H9 (cell line): ENCODE measurements around the gene PFKFB2. TPM values are rescaled to one million over a fixed set of nuclear protein-coding genes. Genes with fewer than 3 reads are reported as not detected.

Experiments used
- DNase-seq: peaks from one replicate; pipeline ENCODE4 v3.0.0-alpha.2; 2017
- H2AFZ ChIP-seq: one replicate; pipeline ENCODE4 v1.6.1; 2013; ENCODE audit warnings: mild to moderate bottlenecking, low read length, control low read depth, moderate library complexity
- H2AK5ac ChIP-seq: 2 replicates; pipeline ENCODE4 v1.6.1; 2013; ENCODE audit warnings: low read length, control low read depth, mixed read lengths; ENCODE audit not compliant: insufficient read length
- H2BK120ac ChIP-seq: one replicate; pipeline ENCODE4 v1.6.1; 2013; ENCODE audit warnings: low read depth, mild to moderate bottlenecking, low read length, control low read depth, inconsistent platforms; ENCODE audit not compliant: poor library complexity, severe bottlenecking
- H2BK12ac ChIP-seq: 2 replicates; pipeline ENCODE4 v1.6.1; 2013; ENCODE audit warnings: low read length, control low read depth, mixed read lengths, low read depth; ENCODE audit not compliant: insufficient read length
- H2BK15ac ChIP-seq: 2 replicates; pipeline ENCODE4 v1.6.1; 2013; ENCODE audit warnings: low read depth, low read length, control low read depth
- H2BK20ac ChIP-seq: one replicate; pipeline ENCODE4 v1.6.1; 2013; ENCODE audit warnings: low read depth, mild to moderate bottlenecking, low read length, control low read depth, inconsistent platforms; ENCODE audit not compliant: poor library complexity, severe bottlenecking
- H2BK5ac ChIP-seq: 2 replicates; pipeline ENCODE4 v1.6.1; 2013; ENCODE audit warnings: low read length, control low read depth, mixed read lengths; ENCODE audit not compliant: insufficient read length
- H3K14ac ChIP-seq: 2 replicates; pipeline ENCODE4 v1.6.1; 2013; ENCODE audit warnings: low read length, control low read depth; ENCODE audit not compliant: insufficient read depth
- H3K18ac ChIP-seq: 2 replicates; pipeline ENCODE4 v1.6.1; 2013; ENCODE audit warnings: low read depth, mild to moderate bottlenecking, mixed read lengths, low read length, control low read depth; ENCODE audit not compliant: insufficient read length
- H3K23ac ChIP-seq: 2 replicates; pipeline ENCODE4 v1.6.1; 2013; ENCODE audit warnings: low read length, control low read depth, mixed read lengths, low read depth; ENCODE audit not compliant: insufficient read length
- H3K23me2 ChIP-seq: 2 replicates; pipeline ENCODE4 v1.6.1; 2013; ENCODE audit warnings: low read depth, mild to moderate bottlenecking, mixed read lengths, low read length, control low read depth; ENCODE audit not compliant: insufficient read length, poor library complexity, severe bottlenecking
- H3K27ac ChIP-seq: 2 replicates; pipeline ENCODE4 v1.5.1; 2013; ENCODE audit warnings: low read length, control low read depth, mixed read lengths, low read depth; ENCODE audit not compliant: insufficient read length
- H3K27me3 ChIP-seq: 2 replicates; pipeline ENCODE4 v1.6.1; 2013; ENCODE audit warnings: low read length, control low read depth, inconsistent platforms; ENCODE audit not compliant: insufficient read depth
- H3K4ac ChIP-seq: 2 replicates; pipeline ENCODE4 v1.6.1; 2013; ENCODE audit warnings: low read depth, mild to moderate bottlenecking, control low read depth, inconsistent platforms, low read length, moderate library complexity
- H3K4me1 ChIP-seq: 2 replicates; pipeline ENCODE4 v1.6.1; 2013; ENCODE audit warnings: low read length, control low read depth, inconsistent platforms; ENCODE audit not compliant: insufficient read depth
- H3K4me2 ChIP-seq: 2 replicates; pipeline ENCODE4 v1.6.1; 2013; ENCODE audit warnings: low read length, control low read depth, mixed read lengths; ENCODE audit not compliant: insufficient read length, insufficient read depth
- H3K56ac ChIP-seq: 2 replicates; pipeline ENCODE4 v1.6.1; 2013; ENCODE audit warnings: low read depth, mild to moderate bottlenecking, mixed read lengths, low read length, control low read depth; ENCODE audit not compliant: insufficient read length
- H3K79me1 ChIP-seq: 2 replicates; pipeline ENCODE4 v1.6.1; 2013; ENCODE audit warnings: low read depth, mild to moderate bottlenecking, moderate library complexity, low read length, control low read depth, inconsistent platforms; ENCODE audit not compliant: insufficient read depth, poor library complexity, severe bottlenecking
- H3K79me2 ChIP-seq: 2 replicates; pipeline ENCODE4 v1.6.1; 2013; ENCODE audit warnings: low read length, control low read depth, inconsistent platforms; ENCODE audit not compliant: insufficient read depth
- H3K9ac ChIP-seq: 2 replicates; pipeline ENCODE4 v1.6.1; 2013; ENCODE audit warnings: low read length, control low read depth, mixed read lengths; ENCODE audit not compliant: insufficient read length; ENCODE audit errors: extremely low read depth
- H3K9me3 ChIP-seq: one replicate; pipeline ENCODE4 v1.6.1; 2013; ENCODE audit warnings: low read depth, low read length, inconsistent platforms; ENCODE audit not compliant: control insufficient read depth
- H3T11ph ChIP-seq: one replicate; pipeline ENCODE4 v1.6.1; 2013; ENCODE audit warnings: mild to moderate bottlenecking, low read length, control low read depth, inconsistent platforms
- H4K20me1 ChIP-seq: one replicate; pipeline ENCODE4 v1.6.1; 2013; ENCODE audit not compliant: control insufficient read depth, insufficient read length, insufficient read depth
- H4K5ac ChIP-seq: 2 replicates; pipeline ENCODE4 v1.6.1; 2013; ENCODE audit warnings: low read depth, mild to moderate bottlenecking, mixed read lengths, low read length, control low read depth; ENCODE audit not compliant: insufficient read length
- H4K8ac ChIP-seq: replicated peaks from 2 replicates; pipeline ENCODE4 v1.6.1; 2013; ENCODE audit warnings: low read length, control low read depth, mixed read lengths, low read depth; ENCODE audit not compliant: insufficient read length
- H4K91ac ChIP-seq: 2 replicates; pipeline ENCODE4 v1.6.1; 2013; ENCODE audit warnings: low read depth, mild to moderate bottlenecking, moderate library complexity, mixed read lengths, low read length, control low read depth; ENCODE audit not compliant: insufficient read length
- H3K27ac Mint-ChIP-seq, 3 experiments: 2 replicates in 2 of 3; 3 replicates in 1 of 3; pipeline ENCODE4 v1.8.0; 2020 to 2021; ENCODE audit warnings: mixed read lengths in 3 of 3, mild to moderate bottlenecking in 1 of 3, moderate library complexity in 1 of 3
- H3K27me3 Mint-ChIP-seq: 2 replicates; pipeline ENCODE4 v1.8.0; 2021; ENCODE audit warnings: low read depth, mild to moderate bottlenecking, moderate library complexity, mixed read lengths
- H3K36me3 Mint-ChIP-seq, 3 experiments: 2 replicates in 2 of 3; 3 replicates in 1 of 3; pipeline ENCODE4 v1.8.0; 2020 to 2021; ENCODE audit warnings: low read depth in 3 of 3, mixed read lengths in 3 of 3; ENCODE audit not compliant: insufficient read depth in 1 of 3
- H3K4me1 Mint-ChIP-seq, 2 experiments: 2 replicates each; pipeline ENCODE4 v1.8.0; 2020; ENCODE audit warnings: mixed read lengths in 2 of 2
- H3K4me3 Mint-ChIP-seq, 2 experiments: 2 replicates in 1 of 2; 3 replicates in 1 of 2; pipeline ENCODE4 v1.8.0; 2020 to 2021; ENCODE audit warnings: mild to moderate bottlenecking in 2 of 2, mixed read lengths in 2 of 2, moderate library complexity in 1 of 2
- H3K9me3 Mint-ChIP-seq, 2 experiments: 2 replicates in 1 of 2; 3 replicates in 1 of 2; pipeline ENCODE4 v1.8.0; 2020; ENCODE audit warnings: mild to moderate bottlenecking in 2 of 2, mixed read lengths in 2 of 2, moderate library complexity in 1 of 2
- WGBS: extraction: QIAGEN DNeasy Blood & Tissue Kit; methylation state at CpG from one replicate; pipeline ENCODE4 v1.1.7; 2013; ENCODE audit warnings: missing lambda C conversion rate, low lambda C conversion rate, mixed read lengths; ENCODE audit not compliant: insufficient read length; ENCODE audit errors: extremely low coverage; 5-methylcytosine and 5-hydroxymethylcytosine counted together
- total RNA-seq: library from RNA; stranded (reverse); gene quantifications from 2 replicates; pipeline ENCODE4 v1.2.1, GENCODE V29; 2021
- TF ChIP-seq, protein P1 (sequence below): fragments of 200-600 bp; sonication (generic); conservative IDR thresholded peaks from 3 replicates; pipeline ENCODE4 v1.8.0; 2021; ENCODE audit warnings: antibody characterized with exemption, mild to moderate bottlenecking

The PFKFB2 gene
- total RNA-seq, 1 experiment from 2014 or later = 14.6 TPM

DNA sequence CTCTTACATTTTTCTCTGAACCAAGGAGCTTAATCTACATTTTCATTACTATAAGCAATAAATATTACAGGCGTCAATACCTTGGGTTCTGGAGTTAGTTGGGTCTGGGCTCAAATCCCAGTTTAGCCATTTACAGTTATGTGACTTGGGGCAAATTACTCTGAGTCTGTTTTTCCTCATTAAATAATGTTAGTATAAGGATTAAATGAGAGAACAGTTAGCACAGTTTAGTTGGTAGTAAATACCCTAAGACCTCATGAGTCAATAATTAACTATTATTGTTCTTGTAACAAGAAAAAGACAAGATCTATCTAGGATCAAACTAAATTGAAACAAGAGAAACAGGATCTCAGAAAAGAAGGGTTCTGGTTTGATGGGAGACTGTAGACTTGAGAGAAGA, 25.2 kb upstream of the PFKFB2 start:
- Histone ChIP-seq H3K79me2 (no peaks in the 10 kb centered on the region; the same call in 1 of the 2 replicates), H3K27ac (no peak overlapping the region), H3K23ac (no peak overlapping the region), H3T11ph (no peak overlapping the region), H2BK5ac (no peak overlapping the region), H4K8ac (no peak overlapping the region), H2BK15ac (no peak overlapping the region), H3K27me3 (no peaks in the 10 kb centered on the region), H2AK5ac (no peak overlapping the region), H2BK120ac (no peak overlapping the region), H3K9me3 (no peaks in the 10 kb centered on the region), H4K91ac (no peak overlapping the region), H3K4me2 (no peak overlapping the region), H2AFZ (no peak overlapping the region), H3K79me1 (no peaks in the 10 kb centered on the region), H3K4me1 (peaks cover 26% of the 10 kb centered on the region), H4K20me1 (no peaks in the 10 kb centered on the region), H3K56ac (no peak overlapping the region), H3K14ac (no peak overlapping the region), H2BK20ac (no peak overlapping the region), H3K4ac (no peak overlapping the region), H3K23me2 (no peaks in the 10 kb centered on the region), H3K18ac (no peak overlapping the region), H3K9ac (no peak overlapping the region), H4K5ac (no peak overlapping the region), H2BK12ac (no peak overlapping the region)
- no CpG with 5 or more reads among the region's 1 CpG for WGBS
- Mint-ChIP-seq H3K27me3 (no peaks in the 10 kb centered on the region), H3K4me3 (no peak overlapping the region), H3K4me1 (peaks cover 48 to 54% of the 10 kb centered on the region in 2 experiments), H3K27ac (no peak overlapping the region), H3K9me3 (no peaks in the 10 kb centered on the region), H3K36me3 (no peaks in the 10 kb centered on the region; a peak in 1 of 7 replicates)
- TF ChIP-seq, protein P1, sequence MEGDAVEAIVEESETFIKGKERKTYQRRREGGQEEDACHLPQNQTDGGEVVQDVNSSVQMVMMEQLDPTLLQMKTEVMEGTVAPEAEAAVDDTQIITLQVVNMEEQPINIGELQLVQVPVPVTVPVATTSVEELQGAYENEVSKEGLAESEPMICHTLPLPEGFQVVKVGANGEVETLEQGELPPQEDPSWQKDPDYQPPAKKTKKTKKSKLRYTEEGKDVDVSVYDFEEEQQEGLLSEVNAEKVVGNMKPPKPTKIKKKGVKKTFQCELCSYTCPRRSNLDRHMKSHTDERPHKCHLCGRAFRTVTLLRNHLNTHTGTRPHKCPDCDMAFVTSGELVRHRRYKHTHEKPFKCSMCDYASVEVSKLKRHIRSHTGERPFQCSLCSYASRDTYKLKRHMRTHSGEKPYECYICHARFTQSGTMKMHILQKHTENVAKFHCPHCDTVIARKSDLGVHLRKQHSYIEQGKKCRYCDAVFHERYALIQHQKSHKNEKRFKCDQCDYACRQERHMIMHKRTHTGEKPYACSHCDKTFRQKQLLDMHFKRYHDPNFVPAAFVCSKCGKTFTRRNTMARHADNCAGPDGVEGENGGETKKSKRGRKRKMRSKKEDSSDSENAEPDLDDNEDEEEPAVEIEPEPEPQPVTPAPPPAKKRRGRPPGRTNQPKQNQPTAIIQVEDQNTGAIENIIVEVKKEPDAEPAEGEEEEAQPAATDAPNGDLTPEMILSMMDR = no peak
- no peak for DNase-seq
